K562 (cell line): ENCODE data around the gene RDH13. TPM values are rescaled to one million over a fixed set of nuclear protein-coding genes. Genes with fewer than 3 reads are reported as not detected.

ENCODE experiments used
- ATAC-seq: fragments of 200-7000 bp; cut with Tn5 transposase; 3 replicates; pipeline ENCODE4 v1.9.1; 2020; ENCODE audit warnings: moderate library complexity
- BruUV-seq: library from RNA; stranded (reverse); fragments of 400-500 nt; replicated peaks from 2 replicates; lab custom pipeline; 2021; lab: Mats Ljungman, UMichigan
- CTCF ChIA-PET: fragments of 300-600 bp; formaldehyde crosslinking; extraction: SDS; loops from one replicate; lab custom pipeline; 2021; ENCODE audit warnings: low intra/inter-chr PET ratio; lab: Yijun Ruan, JAX
- POLR2A ChIA-PET: fragments of 300-600, 350-650 bp; sonication (Branson Sonifier 250); formaldehyde crosslinking; extraction: SDS; loops from one replicate; lab custom pipeline; 2021; ENCODE audit warnings: antibody characterized with exemption, inconsistent platforms; lab: Yijun Ruan, JAX
- DNase-seq, 4 experiments: peaks; one replicate each; pipeline versions ENCODE4 v3.0.0 to v3.0.0-alpha.2; 2011 to 2018; ENCODE audit warnings: low spot score in 3 of 4, mixed read lengths in 3 of 4; ENCODE audit errors: extremely low read depth in 1 of 4
- FAIRE-seq: peaks from 2 replicates; lab custom pipeline; 2011; peaks lifted over from hg19 to GRCh38; lab: Jason Lieb, UNC
- H2AFZ ChIP-seq: 2 replicates; pipeline ENCODE4 v1.6.0; 2011; ENCODE audit warnings: low read depth, low read length, control low read depth, inconsistent platforms
- H3K27ac ChIP-seq: fragments of 200-600 bp; 3 replicates; pipeline ENCODE4 v1.8.0; 2011; ENCODE audit warnings: low read depth, mild to moderate bottlenecking, control low read depth, inconsistent platforms, low read length, moderate library complexity, mixed read lengths; ENCODE audit errors: extremely low read depth
- H3K27me3 ChIP-seq, 2 experiments: fragments of 300-600 bp in 1 of 2; 2 replicates in 1 of 2; 3 replicates in 1 of 2; pipeline versions ENCODE4 v1.6.0 to v1.8.0; 2011; ENCODE audit warnings: inconsistent platforms in 2 of 2, low read length in 2 of 2, mild to moderate bottlenecking in 1 of 2, mixed read lengths in 1 of 2, moderate library complexity in 1 of 2; ENCODE audit not compliant: control insufficient read depth in 2 of 2, insufficient read depth in 2 of 2
- H3K36me3 ChIP-seq: fragments of 300-600 bp; 3 replicates; pipeline ENCODE4 v1.8.0; 2011; ENCODE audit warnings: mild to moderate bottlenecking, low read length, inconsistent platforms; ENCODE audit not compliant: control insufficient read depth, insufficient read depth
- H3K4me1 ChIP-seq, 2 experiments: fragments of 200-600 bp in 1 of 2; replicated peaks in 1 of 2; 2 replicates in 1 of 2; 3 replicates in 1 of 2; pipeline versions ENCODE4 v1.5.1 to v1.8.0; 2011; ENCODE audit warnings: inconsistent platforms in 2 of 2, low read length in 2 of 2, mild to moderate bottlenecking in 1 of 2, mixed read lengths in 1 of 2, moderate library complexity in 1 of 2; ENCODE audit not compliant: control insufficient read depth in 2 of 2, insufficient read depth in 2 of 2
- H3K4me2 ChIP-seq: 2 replicates; pipeline ENCODE4 v1.6.1; 2011; ENCODE audit warnings: low read length, control low read depth, inconsistent platforms, mixed read lengths; ENCODE audit not compliant: insufficient read depth
- H3K4me3 ChIP-seq: fragments of 200-600 bp; sonication (generic), shearing (Covaris generic); 2 replicates; pipeline ENCODE4 v1.5.1; 2016; ENCODE audit warnings: control low read depth, inconsistent platforms
- H3K79me2 ChIP-seq: fragments of 200-600 bp; 3 replicates; pipeline ENCODE4 v1.8.0; 2011; ENCODE audit warnings: low read length, inconsistent platforms; ENCODE audit not compliant: control insufficient read depth, insufficient read depth
- H3K9ac ChIP-seq, 2 experiments: 2 replicates each; pipeline versions ENCODE4 v1.6.0 to v1.6.1; 2011; ENCODE audit warnings: low read depth in 2 of 2, low read length in 2 of 2, control low read depth in 1 of 2, inconsistent platforms in 1 of 2, mild to moderate bottlenecking in 1 of 2, mixed read lengths in 1 of 2; ENCODE audit not compliant: insufficient read depth in 1 of 2
- H3K9me1 ChIP-seq: one replicate; pipeline ENCODE4 v1.6.0; 2011; ENCODE audit warnings: inconsistent platforms, mild to moderate bottlenecking, low read length, moderate library complexity; ENCODE audit not compliant: control insufficient read depth, insufficient read depth
- H3K9me3 ChIP-seq: replicated peaks from 2 replicates; pipeline ENCODE4 v1.5.1; 2011; ENCODE audit warnings: low read depth, low read length, inconsistent platforms; ENCODE audit not compliant: control insufficient read depth, insufficient read depth
- H4K20me1 ChIP-seq: replicated peaks from 2 replicates; pipeline ENCODE4 v1.6.1; 2011; ENCODE audit warnings: low read length, inconsistent platforms, mixed read lengths; ENCODE audit not compliant: control insufficient read depth, insufficient read depth
- CEBPZ ChIP-seq: fragments of 150-350 bp; IDR thresholded peaks from 2 replicates; pipeline ENCODE4 v1.6.1; 2014; ENCODE audit warnings: low read depth, mild to moderate bottlenecking, low read length, borderline replicate concordance
- CGGBP1 ChIP-seq: fragments of 250-450 bp; sonication (Bioruptor Pico); IDR thresholded peaks from 2 replicates; pipeline ENCODE4 v1.9.0; 2021; ENCODE audit warnings: mild to moderate bottlenecking
- FOXA1 ChIP-seq: fragments of 450-650 bp; IDR thresholded peaks from 2 replicates; pipeline ENCODE4 v1.6.1; 2016; ENCODE audit warnings: mild to moderate bottlenecking, borderline replicate concordance
- HNRNPK ChIP-seq: fragments of 200-400 bp; formaldehyde crosslinking; IDR thresholded peaks from one replicate; pipeline ENCODE4 v1.6.1; 2018; ENCODE audit warnings: mild to moderate bottlenecking, low read depth, low read length; ENCODE audit not compliant: poor library complexity, severe bottlenecking
- IRF1 ChIP-seq: sonication (generic); formaldehyde crosslinking; IDR thresholded peaks from 2 replicates; pipeline ENCODE4 v1.8.0; 2022; ENCODE audit warnings: missing genetic modification reagents, mild to moderate bottlenecking, borderline replicate concordance
- KAT7 ChIP-seq: sonication (generic); formaldehyde crosslinking; IDR thresholded peaks from 2 replicates; pipeline ENCODE4 v1.8.0; 2022; ENCODE audit warnings: missing genetic modification reagents, mild to moderate bottlenecking, borderline replicate concordance
- KAT8 ChIP-seq: fragments of 450-650 bp; IDR thresholded peaks from 2 replicates; pipeline ENCODE4 v1.6.1; 2016; ENCODE audit warnings: low read depth, mild to moderate bottlenecking
- NCOA1 ChIP-seq: fragments of 450-650 bp; IDR thresholded peaks from 2 replicates; pipeline ENCODE4 v1.6.1; 2016; ENCODE audit warnings: low read depth
- RUNX1 ChIP-seq: sonication (generic); IDR thresholded peaks from 2 replicates; pipeline ENCODE4 v1.6.1; 2016; ENCODE audit warnings: antibody characterized with exemption, low read depth
- SETDB1 ChIP-seq: IDR thresholded peaks from one replicate; pipeline ENCODE4 v1.6.1; 2012; ENCODE audit warnings: low read length, control low read depth, inconsistent platforms
- SMC3 ChIP-seq: conservative IDR thresholded peaks from 2 replicates; pipeline ENCODE4 v1.6.1; 2011; ENCODE audit warnings: low read depth, low read length, improper control_type of control experiment; ENCODE audit not compliant: insufficient read depth
- SOX6 ChIP-seq: fragments of 450-650 bp; IDR thresholded peaks from 2 replicates; pipeline ENCODE4 v1.6.1; 2014; ENCODE audit warnings: mild to moderate bottlenecking
- SREBF2 ChIP-seq: sonication (generic); formaldehyde crosslinking; IDR thresholded peaks from 2 replicates; pipeline ENCODE4 v1.4.0; 2020; ENCODE audit warnings: mild to moderate bottlenecking, missing genetic modification reagents
- WHSC1 ChIP-seq: IDR thresholded peaks from one replicate; pipeline ENCODE4 v1.6.1; 2012; ENCODE audit warnings: low read length, control low read depth, inconsistent platforms
- ZC3H11A ChIP-seq: IDR thresholded peaks from 2 replicates; pipeline ENCODE4 v1.6.1; 2012; ENCODE audit warnings: low read depth, low read length, improper control_type of control experiment
- ZFP36 ChIP-seq: fragments of 150-350 bp; IDR thresholded peaks from 2 replicates; pipeline ENCODE4 v1.6.1; 2018; ENCODE audit warnings: low read length, low read depth; ENCODE audit not compliant: partially characterized antibody
- ZFPM2 ChIP-seq: fragments of 250-450 bp; sonication (Bioruptor Pico); IDR thresholded peaks from 2 replicates; pipeline ENCODE4 v1.5.1; 2022; ENCODE audit warnings: mild to moderate bottlenecking
- ZNF23 ChIP-seq: fragments of 250-450 bp; sonication (Bioruptor Pico); IDR thresholded peaks from 2 replicates; pipeline ENCODE4 v1.4.0; 2020; ENCODE audit warnings: mild to moderate bottlenecking
- ZNF444 ChIP-seq: fragments of 250-450 bp; sonication (Bioruptor Pico); IDR thresholded peaks from 2 replicates; pipeline ENCODE4 v1.4.0; 2020; ENCODE audit warnings: mild to moderate bottlenecking, moderate library complexity
- WGBS: fragments of 100-300 bp; shearing (Covaris generic); methylation state at CpG from one replicate; pipeline ENCODE4 v1.1.6; 2016; ENCODE audit warnings: low coverage, mixed read lengths; ENCODE audit not compliant: insufficient coverage; ENCODE audit errors: missing lambda C conversion rate; 5-methylcytosine and 5-hydroxymethylcytosine counted together
- in situ Hi-C: fragments of 300-500 bp; cut with MboI; formaldehyde crosslinking; loops from 4 replicates; pipeline ENCODE4 v1.15.0; 2018; ENCODE audit warnings: inconsistent platforms, mixed read lengths
- intact Hi-C: fragments of 100-400 bp; cut with micrococcal nuclease; formaldehyde crosslinking; loops from 2 replicates; pipeline ENCODE4 v1.14.2; 2022
- polyA plus RNA-seq, 8 experiments: library from polyadenylated mRNA; depleted of rRNA in 4 of 8; stranded (reverse) in 5 of 8; unstranded in 3 of 8; fragments of >200 nt; fragmentation: Nextera tagmentation in 2 of 8; fragmentation: Illumina TruSeq in 1 of 8; extraction: Ambion mirVana in 2 of 8; extraction: Trizol in 1 of 8; gene quantifications; 2 replicates each; pipeline versions ENCODE4 v1.2.1 to v1.2.3, GENCODE V29; 2011 to 2014; ENCODE audit warnings: inconsistent platforms in 1 of 8, missing spikeins in 1 of 8
- total RNA-seq, 7 experiments: library from RNA; depleted of rRNA in 6 of 7; stranded (reverse); fragments of >200 nt in 6 of 7; fragmentation: Illumina TruSeq in 2 of 7; extraction: Trizol in 2 of 7; gene quantifications; 2 replicates each; pipeline versions ENCODE4 v1.2.1 to v1.2.3, GENCODE V29; 2011 to 2021; ENCODE audit warnings: low replicate concordance in 1 of 7

Gene RDH13
- total and polyA plus RNA-seq, 9 of the 15 experiments (the other 6 are each of a cell fraction or from before 2014, with no cell fraction given) = 7.5 to 70.3 (median 39.5) TPM

GRCh38 chr19:55070466-55071128 lies 7.6 kb upstream of the RDH13 start:
- H4K20me1 ChIP-seq = no peaks in the 10 kb centered on the region
- no peak overlapping the region for H3K4me3 ChIP-seq
- no peak overlapping the region for H3K27ac ChIP-seq
- H3K9me1 ChIP-seq = no peaks in the 10 kb centered on the region
- H3K4me2 ChIP-seq = no peak overlapping the region
- POLR2A ChIA-PET = interaction anchor here (0.5 to 5.9 kb wide), 4 partner anchors 10 to 404 kb away, joined by 3 to 32 read pairs (median 3); no protein-coding TSS in a partner anchor
- no peak for ATAC-seq
- in situ Hi-C loops = no loop called here
- intact Hi-C loops = no loop called here
- H2AFZ ChIP-seq = no peak overlapping the region
- no TSS peak for BruUV-seq
- no peak overlapping the region; a peak in 1 of 4 replicates for H3K9ac ChIP-seq
- no peaks in the 10 kb centered on the region for H3K9me3 ChIP-seq
- H3K27me3 ChIP-seq = peaks cover 8% of the 10 kb centered on the region in 2 experiments; a peak in 4 of 5 replicates
- no peak for DNase-seq
- TF ChIP-seq FOXA1 = no peak
- no peak for TF ChIP-seq ZNF444 (CRISPR knock-in tag)
- no peak for TF ChIP-seq ZFPM2 (CRISPR knock-in tag)
- no peak for TF ChIP-seq SETDB1
- no peak for TF ChIP-seq SREBF2 (CRISPR knock-in tag)
- TF ChIP-seq SOX6 = no peak
- TF ChIP-seq ZNF23 (CRISPR knock-in tag) = no peak
- TF ChIP-seq CGGBP1 (CRISPR knock-in tag) = no peak
- TF ChIP-seq NCOA1 = no peak
- no peak for TF ChIP-seq HNRNPK
- TF ChIP-seq WHSC1 = no peak
- no peak for TF ChIP-seq CEBPZ
- no peak for TF ChIP-seq ZFP36
- TF ChIP-seq KAT7 (CRISPR knock-in tag) = no peak
- no peak for TF ChIP-seq KAT8
- TF ChIP-seq SMC3 = no peak
- no peak for TF ChIP-seq RUNX1
- TF ChIP-seq ZC3H11A = no peak
- no peak for TF ChIP-seq IRF1
- H3K36me3 ChIP-seq = no peaks in the 10 kb centered on the region
- no peaks in the 10 kb centered on the region for H3K79me2 ChIP-seq
- WGBS = 44% methylated on average over 9 of the region's 10 CpGs
- no peak for FAIRE-seq
- H3K4me1 ChIP-seq = peaks cover 21% of the 10 kb centered on the region in 2 experiments
- CTCF ChIA-PET = no interaction called here
